ENCODE results near the gene VPS26A.

VPS26A gene

DNA sequence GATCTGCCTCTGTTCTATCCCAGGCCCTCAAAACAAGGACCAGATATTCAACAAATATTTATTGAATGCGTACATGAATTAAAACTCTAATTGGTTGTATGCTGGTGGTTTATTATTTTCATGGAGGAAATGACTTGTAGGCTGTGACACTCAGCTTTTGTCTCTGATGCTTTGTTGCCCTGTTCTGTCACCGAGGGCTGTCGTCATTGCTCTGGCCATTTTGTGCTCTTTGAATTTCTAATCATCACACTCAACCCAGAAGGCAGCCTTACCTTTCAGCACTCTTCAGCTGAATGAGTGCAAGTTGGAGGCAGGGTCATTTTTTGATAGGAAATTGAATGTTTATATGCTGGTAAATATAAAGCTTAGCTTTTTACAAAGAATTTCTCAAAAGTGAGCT lies 21.5 kb upstream of the VPS26A start:
- TF ChIP-seq, protein P1, sequence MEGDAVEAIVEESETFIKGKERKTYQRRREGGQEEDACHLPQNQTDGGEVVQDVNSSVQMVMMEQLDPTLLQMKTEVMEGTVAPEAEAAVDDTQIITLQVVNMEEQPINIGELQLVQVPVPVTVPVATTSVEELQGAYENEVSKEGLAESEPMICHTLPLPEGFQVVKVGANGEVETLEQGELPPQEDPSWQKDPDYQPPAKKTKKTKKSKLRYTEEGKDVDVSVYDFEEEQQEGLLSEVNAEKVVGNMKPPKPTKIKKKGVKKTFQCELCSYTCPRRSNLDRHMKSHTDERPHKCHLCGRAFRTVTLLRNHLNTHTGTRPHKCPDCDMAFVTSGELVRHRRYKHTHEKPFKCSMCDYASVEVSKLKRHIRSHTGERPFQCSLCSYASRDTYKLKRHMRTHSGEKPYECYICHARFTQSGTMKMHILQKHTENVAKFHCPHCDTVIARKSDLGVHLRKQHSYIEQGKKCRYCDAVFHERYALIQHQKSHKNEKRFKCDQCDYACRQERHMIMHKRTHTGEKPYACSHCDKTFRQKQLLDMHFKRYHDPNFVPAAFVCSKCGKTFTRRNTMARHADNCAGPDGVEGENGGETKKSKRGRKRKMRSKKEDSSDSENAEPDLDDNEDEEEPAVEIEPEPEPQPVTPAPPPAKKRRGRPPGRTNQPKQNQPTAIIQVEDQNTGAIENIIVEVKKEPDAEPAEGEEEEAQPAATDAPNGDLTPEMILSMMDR (conservative IDR thresholded peaks at IDR 0.05; ENCODE audit: low read depth, low read length): no peak

DNA sequence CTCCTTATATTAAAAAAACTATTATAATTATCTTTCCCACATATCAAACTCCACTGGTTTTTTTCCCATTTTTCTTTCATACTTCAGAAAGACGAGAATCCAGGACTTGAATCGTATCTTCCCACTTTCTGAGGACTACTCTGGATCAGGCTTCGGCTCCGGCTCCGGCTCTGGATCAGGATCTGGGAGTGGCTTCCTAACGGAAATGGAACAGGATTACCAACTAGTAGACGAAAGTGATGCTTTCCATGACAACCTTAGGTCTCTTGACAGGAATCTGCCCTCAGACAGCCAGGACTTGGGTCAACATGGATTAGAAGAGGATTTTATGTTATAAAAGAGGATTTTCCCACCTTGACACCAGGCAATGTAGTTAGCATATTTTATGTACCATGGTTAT lies 20.2 kb upstream of the VPS26A start:
- TF ChIP-seq, protein P1 (conservative IDR thresholded peaks at IDR 0.05; ENCODE audit: low read depth, low read length): no peak
- no peak for DNase-seq (ENCODE audit: low read depth)
- no peak overlapping the region for H3K4me3 ChIP-seq (ENCODE audit: low read depth, low read length)

More for the DNA sequence above, 21.5 kb upstream of the VPS26A start:
- H3K4me3 ChIP-seq (ENCODE audit: low read depth, low read length): no peak overlapping the region
- no peak for DNase-seq (ENCODE audit: low read depth)

DNA sequence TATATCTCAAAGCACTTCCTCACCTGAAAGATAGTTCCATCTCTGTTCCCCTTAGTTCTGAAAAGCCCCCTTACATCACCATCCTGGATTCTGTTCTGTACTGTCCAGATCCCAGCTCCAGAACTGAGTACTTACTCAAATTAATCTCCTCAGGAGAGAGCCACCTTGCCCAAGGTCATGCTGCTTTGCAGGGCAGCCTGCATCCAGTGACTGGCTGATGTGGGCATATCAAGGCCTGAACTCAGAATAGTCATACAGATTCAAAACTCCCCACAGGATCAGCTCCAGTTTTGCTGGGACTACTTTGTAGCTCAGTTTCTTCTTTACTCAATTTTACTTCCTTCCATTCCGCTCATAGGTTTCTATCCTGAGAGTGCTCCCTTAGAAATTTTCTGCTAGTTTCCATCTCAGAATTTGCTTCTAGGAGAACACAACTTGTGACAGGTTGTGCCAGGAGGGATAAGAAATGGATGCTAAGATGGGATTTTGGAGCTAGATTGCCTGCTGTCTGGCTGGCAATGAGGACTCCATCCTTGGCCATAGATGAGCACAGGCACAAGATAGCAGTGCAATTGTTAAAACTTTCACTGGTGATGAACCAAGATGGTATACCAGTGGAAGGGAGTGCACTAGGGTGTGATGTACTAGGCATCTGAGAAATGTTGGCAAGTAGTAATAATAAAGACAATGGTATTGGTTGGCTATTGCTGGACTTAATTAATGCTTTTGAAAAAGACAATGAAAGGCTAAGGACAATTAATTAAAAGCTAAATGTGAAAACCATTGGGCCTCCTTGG lies 18.8 kb upstream of the VPS26A start:
- TF ChIP-seq, protein P1 (conservative IDR thresholded peaks at IDR 0.05; ENCODE audit: low read depth, low read length): no peak
- no peak for DNase-seq (ENCODE audit: low read depth)
- no peak overlapping the region for H3K4me3 ChIP-seq (ENCODE audit: low read depth, low read length)

DNA sequence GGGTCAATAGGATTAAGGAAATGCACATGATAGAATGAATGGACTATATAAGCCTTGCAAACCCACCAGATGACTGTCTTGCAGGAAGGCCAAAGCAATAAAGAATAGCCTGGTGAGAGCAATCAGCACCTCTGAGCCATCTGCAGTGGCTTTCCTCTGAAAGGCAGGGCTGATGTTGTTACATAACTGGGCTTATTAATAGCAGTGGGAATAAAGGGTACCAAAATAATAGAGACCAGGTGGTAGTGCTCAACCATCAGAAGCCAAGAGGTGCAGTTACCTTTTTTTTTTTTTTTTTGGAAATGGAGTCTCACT lies 16.8 kb upstream of the VPS26A start:
- no peak overlapping the region for H3K4me3 ChIP-seq (ENCODE audit: low read depth, low read length)
- TF ChIP-seq, protein P1 (conservative IDR thresholded peaks at IDR 0.05; ENCODE audit: low read depth, low read length): no peak
- no peak for DNase-seq (ENCODE audit: low read depth)

DNA sequence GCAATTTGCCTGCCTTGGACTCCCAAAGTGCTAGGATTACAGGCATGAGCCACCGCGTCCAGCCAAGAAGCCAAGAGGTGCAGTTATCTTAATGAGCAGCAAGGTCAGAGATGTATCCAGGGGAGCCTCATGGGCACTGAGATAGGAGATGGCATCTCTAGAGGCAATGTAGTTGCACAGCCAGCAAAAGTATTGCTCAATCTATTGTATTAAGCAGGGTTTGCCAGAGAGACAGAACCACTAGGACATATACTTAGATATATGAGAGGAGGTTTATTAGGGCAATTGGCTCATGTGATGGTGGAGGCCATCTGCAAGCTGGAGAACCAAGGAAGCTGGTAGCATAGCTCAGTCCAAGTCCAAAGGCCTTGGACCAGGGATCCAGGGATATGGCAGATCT lies 16.3 kb upstream of the VPS26A start:
- no peak overlapping the region for H3K4me3 ChIP-seq (ENCODE audit: low read depth, low read length)
- no peak for DNase-seq (ENCODE audit: low read depth)
- TF ChIP-seq, protein P1 (conservative IDR thresholded peaks at IDR 0.05; ENCODE audit: low read depth, low read length): no peak

DNA sequence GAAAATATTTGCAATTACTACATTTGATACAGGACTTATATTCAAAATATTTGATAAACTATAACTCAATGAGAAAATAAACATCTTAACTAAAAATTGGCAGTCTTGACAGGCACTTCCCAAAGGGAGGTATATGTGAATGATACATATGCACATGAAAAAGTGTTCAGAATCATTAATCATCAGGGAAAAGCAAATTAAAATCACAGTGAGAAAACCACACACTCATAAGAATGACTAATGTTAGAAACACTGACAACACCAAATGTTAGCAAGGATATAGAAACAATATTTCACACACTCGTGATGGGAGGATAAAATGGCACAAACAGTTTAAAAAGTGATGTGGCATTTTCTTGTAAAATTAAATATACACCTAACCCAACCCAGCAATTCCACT lies 4.1 kb upstream of the VPS26A start:
- TF ChIP-seq, protein P1 (conservative IDR thresholded peaks at IDR 0.05; ENCODE audit: low read depth, low read length): no peak
- DNase-seq (ENCODE audit: low read depth): no peak
- H3K4me3 ChIP-seq (ENCODE audit: low read depth, low read length): no peak overlapping the region

DNA sequence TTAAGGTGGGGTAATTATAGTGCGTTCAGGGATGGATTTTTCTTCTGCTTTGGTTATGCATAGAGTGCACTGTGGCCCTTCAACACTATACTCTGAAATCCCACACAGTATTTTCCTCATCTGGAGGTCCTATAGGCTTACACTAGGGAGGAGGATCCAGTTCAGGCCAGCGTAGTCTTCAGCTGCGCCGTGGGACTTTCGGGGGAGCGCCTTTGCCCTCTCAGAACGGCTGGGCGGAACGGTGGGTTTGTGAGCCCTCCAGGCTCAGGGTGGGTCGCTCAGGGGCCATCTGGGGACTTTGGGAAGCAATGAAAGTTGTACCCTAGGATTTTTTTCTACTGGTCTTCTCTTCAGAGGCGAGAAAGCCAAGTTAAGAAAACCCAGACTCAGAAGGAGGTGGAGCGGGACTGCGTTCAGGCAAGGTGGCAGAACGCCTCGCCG lies 652 bp upstream of the VPS26A start:
- DNase-seq (ENCODE audit: low read depth): peak; percentile 80
- TF ChIP-seq, protein P1 (conservative IDR thresholded peaks at IDR 0.05; ENCODE audit: low read depth, low read length): peak; percentile 68
- peak overlapping the region; percentile 86 for H3K4me3 ChIP-seq (ENCODE audit: low read depth, low read length)
